ENCODE results near the gene FCRL6.

GRCh38 chr1:159828581-159829272 is 26.6 kb downstream of the FCRL6 start:
- TF ChIP-seq EZH2 (IDR thresholded peaks at IDR 0.05; ENCODE audit: insufficient read depth, poor library complexity, severe bottlenecking) = no peak
- TF ChIP-seq EZH2phosphoT487 (IDR thresholded peaks at IDR 0.05; ENCODE audit: insufficient read depth, low read depth) = no peak
